ENCODE measurements around the gene CDC123.

The CDC123 gene

GRCh38 chr10:12191715-12192114 lies 4.3 kb upstream of the CDC123 start:
- no peak overlapping the region for H3K4ac ChIP-seq (ENCODE audit: low read depth, low read length)
- H3K4me1 ChIP-seq (ENCODE audit: control insufficient read depth in 1 of 2, insufficient read depth in 2 of 2, low read length in 2 of 2) = peaks cover 0 to 2% of the 10 kb centered on the region in 2 experiments
- H3K27ac ChIP-seq (ENCODE audit: low read depth, low read length) = no peak overlapping the region
- peaks cover 9% of the 10 kb centered on the region for H3K79me1 ChIP-seq (ENCODE audit: low read length)
- H3K9ac ChIP-seq (ENCODE audit: low read length) = no peak overlapping the region
- DNase-seq = no peak
- no peak overlapping the region for H3K4me3 ChIP-seq (ENCODE audit: low read depth, low read length)
- no peak overlapping the region for H3K14ac ChIP-seq (ENCODE audit: low read length)
- no peak overlapping the region for H4K91ac ChIP-seq (ENCODE audit: low read depth, low read length)
- H2AFZ ChIP-seq (ENCODE audit: insufficient read depth, low read length, poor library complexity) = no peak overlapping the region
- no peak overlapping the region for H2BK12ac ChIP-seq (ENCODE audit: low read length)
- no CpG with 5 or more reads among the region's 3 CpGs for WGBS (ENCODE audit: extremely low coverage, insufficient coverage, insufficient read length)
- no peaks in the 10 kb centered on the region for H3K27me3 ChIP-seq (ENCODE audit: insufficient read depth, low read length)
- H2AK5ac ChIP-seq (ENCODE audit: low read length) = no peak overlapping the region
- H4K12ac ChIP-seq (ENCODE audit: low read depth, low read length) = no peak overlapping the region
- peaks cover 5% of the 10 kb centered on the region in 2 experiments for H3K36me3 ChIP-seq (ENCODE audit: control insufficient read depth in 1 of 2, insufficient read depth in 2 of 2, low read length in 2 of 2)
- no peak overlapping the region for H3K18ac ChIP-seq (ENCODE audit: low read length)
- no peak overlapping the region for H3K23ac ChIP-seq (ENCODE audit: low read length)
- H3K4me2 ChIP-seq (ENCODE audit: low read length) = no peak overlapping the region
- H2BK5ac ChIP-seq (ENCODE audit: low read depth, low read length, poor library complexity) = no peak overlapping the region
- no peak overlapping the region for H2BK120ac ChIP-seq (ENCODE audit: insufficient read depth, low read length, poor library complexity)
- no peaks in the 10 kb centered on the region for H3K9me3 ChIP-seq (ENCODE audit: insufficient read depth, low read depth, low read length)
- no peak overlapping the region for H4K8ac ChIP-seq (ENCODE audit: low read depth, low read length)
- H3K79me2 ChIP-seq (ENCODE audit: control insufficient read depth, insufficient read depth, low read length, poor library complexity) = peaks cover 8% of the 10 kb centered on the region

- H3K14ac ChIP-seq (ENCODE audit: low read length) = no peak overlapping the region
- H3K36me3 ChIP-seq (ENCODE audit: control insufficient read depth in 1 of 2, insufficient read depth in 2 of 2, low read length in 2 of 2) = peaks cover 1 to 2% of the 10 kb centered on the region in 2 experiments
- no peak overlapping the region for H3K27ac ChIP-seq (ENCODE audit: low read depth, low read length)
- H3K79me2 ChIP-seq (ENCODE audit: control insufficient read depth, insufficient read depth, low read length, poor library complexity) = peaks cover 8% of the 10 kb centered on the region
- no peak overlapping the region for H2BK12ac ChIP-seq (ENCODE audit: low read length)
- H3K4me1 ChIP-seq (ENCODE audit: control insufficient read depth in 1 of 2, insufficient read depth in 2 of 2, low read length in 2 of 2) = peaks cover 0 to 2% of the 10 kb centered on the region in 2 experiments
- no peak overlapping the region for H3K18ac ChIP-seq (ENCODE audit: low read length)
- no peak overlapping the region for H3K23ac ChIP-seq (ENCODE audit: low read length)
- H3K4me3 ChIP-seq (ENCODE audit: low read depth, low read length) = no peak overlapping the region
- H2AFZ ChIP-seq (ENCODE audit: insufficient read depth, low read length, poor library complexity) = no peak overlapping the region
- WGBS (ENCODE audit: extremely low coverage, insufficient coverage, insufficient read length) = no CpG with 5 or more reads among the region's 5 CpGs
- no peak overlapping the region for H3K9ac ChIP-seq (ENCODE audit: low read length)
- H4K12ac ChIP-seq (ENCODE audit: low read depth, low read length) = no peak overlapping the region
- no peak overlapping the region for H2BK120ac ChIP-seq (ENCODE audit: insufficient read depth, low read length, poor library complexity)
- H3K79me1 ChIP-seq (ENCODE audit: low read length) = peaks cover 9% of the 10 kb centered on the region
- DNase-seq = peak in 1 of 2 donors; percentile 56
- no peak overlapping the region for H3K4ac ChIP-seq (ENCODE audit: low read depth, low read length)
- H3K9me3 ChIP-seq (ENCODE audit: insufficient read depth, low read depth, low read length) = no peaks in the 10 kb centered on the region
- no peak overlapping the region for H4K8ac ChIP-seq (ENCODE audit: low read depth, low read length)
- no peak overlapping the region for H3K4me2 ChIP-seq (ENCODE audit: low read length)
- H2BK5ac ChIP-seq (ENCODE audit: low read depth, low read length, poor library complexity) = no peak overlapping the region
- H4K91ac ChIP-seq (ENCODE audit: low read depth, low read length) = no peak overlapping the region
- H3K27me3 ChIP-seq (ENCODE audit: insufficient read depth, low read length) = no peaks in the 10 kb centered on the region
- no peak overlapping the region for H2AK5ac ChIP-seq (ENCODE audit: low read length)
These were observed 2.8 kb upstream of the CDC123 start for GRCh38 chr10:12193193-12193592.

DNA sequence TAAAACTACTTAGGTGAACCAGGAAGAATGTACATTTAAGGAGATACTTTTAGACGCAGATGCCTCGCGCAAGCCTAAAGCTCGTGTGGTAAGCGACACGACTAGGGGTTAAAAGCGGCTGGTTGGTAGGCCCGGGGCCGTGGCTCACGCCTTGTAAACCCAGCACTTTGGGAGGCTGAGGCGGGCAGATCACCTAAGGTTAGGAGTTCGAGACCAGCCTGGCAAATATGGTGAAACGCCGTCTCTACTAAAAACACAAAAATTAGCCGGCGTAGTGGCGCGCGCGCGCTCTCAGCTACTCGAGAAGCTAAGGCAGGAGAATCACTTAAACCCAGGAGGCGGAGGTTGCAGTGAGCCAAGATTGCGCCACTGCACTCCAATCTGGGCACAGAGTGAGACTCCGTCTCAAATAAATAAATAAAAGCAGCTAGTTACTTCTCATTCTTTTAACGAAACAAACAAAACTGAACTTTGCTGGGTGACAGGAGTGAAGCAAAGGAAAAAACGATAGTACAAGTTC lies 1.2 kb upstream of the CDC123 start:
- Histone ChIP-seq H3K4ac (ENCODE audit: low read depth, low read length) (peak overlapping the region; percentile 43), H3K9me3 (ENCODE audit: insufficient read depth, low read depth, low read length) (no peaks in the 10 kb centered on the region), H4K91ac (ENCODE audit: low read depth, low read length) (no peak overlapping the region), H3K18ac (ENCODE audit: low read length) (no peak overlapping the region), H3K14ac (ENCODE audit: low read length) (no peak overlapping the region), H3K4me3 (ENCODE audit: low read depth, low read length) (peak overlapping the region; percentile 60), H3K4me1 (ENCODE audit: control insufficient read depth in 1 of 2, insufficient read depth in 2 of 2, low read length in 2 of 2) (peaks cover 0 to 2% of the 10 kb centered on the region in 2 experiments), H4K8ac (ENCODE audit: low read depth, low read length) (peak overlapping the region; percentile 87), H3K23ac (ENCODE audit: low read length) (no peak overlapping the region), H3K27me3 (ENCODE audit: insufficient read depth, low read length) (no peaks in the 10 kb centered on the region), H3K9ac (ENCODE audit: low read length) (peak overlapping the region; percentile 10), H4K12ac (ENCODE audit: low read depth, low read length) (no peak overlapping the region), H3K27ac (ENCODE audit: low read depth, low read length) (no peak overlapping the region), H2AFZ (ENCODE audit: insufficient read depth, low read length, poor library complexity) (no peak overlapping the region), H2BK12ac (ENCODE audit: low read length) (no peak overlapping the region), H3K36me3 (ENCODE audit: control insufficient read depth in 1 of 2, insufficient read depth in 2 of 2, low read length in 2 of 2) (peaks cover 0 to 1% of the 10 kb centered on the region in 2 experiments), H3K79me2 (ENCODE audit: control insufficient read depth, insufficient read depth, low read length, poor library complexity) (peaks cover 8% of the 10 kb centered on the region), H2AK5ac (ENCODE audit: low read length) (no peak overlapping the region), H3K4me2 (ENCODE audit: low read length) (peak overlapping the region; percentile 94), H2BK120ac (ENCODE audit: insufficient read depth, low read length, poor library complexity) (no peak overlapping the region), H3K79me1 (ENCODE audit: low read length) (peaks cover 9% of the 10 kb centered on the region), H2BK5ac (ENCODE audit: low read depth, low read length, poor library complexity) (no peak overlapping the region)
- WGBS (ENCODE audit: extremely low coverage, insufficient coverage, insufficient read length) = no CpG with 5 or more reads among the region's 27 CpGs
- peak; percentile 25 to 57 for DNase-seq

GRCh38 chr10:12195281-12195602 lies 746 bp upstream of the CDC123 start:
- Histone ChIP-seq H3K79me2 (ENCODE audit: control insufficient read depth, insufficient read depth, low read length, poor library complexity) (peaks cover 8% of the 10 kb centered on the region), H3K23ac (ENCODE audit: low read length) (no peak overlapping the region), H4K8ac (ENCODE audit: low read depth, low read length) (peak overlapping the region; percentile 85), H3K4me2 (ENCODE audit: low read length) (peak overlapping the region; percentile 94), H4K91ac (ENCODE audit: low read depth, low read length) (no peak overlapping the region), H2AK5ac (ENCODE audit: low read length) (no peak overlapping the region), H3K9me3 (ENCODE audit: insufficient read depth, low read depth, low read length) (no peaks in the 10 kb centered on the region), H3K4me1 (ENCODE audit: control insufficient read depth in 1 of 2, insufficient read depth in 2 of 2, low read length in 2 of 2) (peaks cover 0 to 2% of the 10 kb centered on the region in 2 experiments), H3K9ac (ENCODE audit: low read length) (peak overlapping the region; percentile 96), H2BK12ac (ENCODE audit: low read length) (no peak overlapping the region), H3K4me3 (ENCODE audit: low read depth, low read length) (peak overlapping the region; percentile 99), H3K4ac (ENCODE audit: low read depth, low read length) (peak overlapping the region; percentile 7), H3K27me3 (ENCODE audit: insufficient read depth, low read length) (no peaks in the 10 kb centered on the region), H3K79me1 (ENCODE audit: low read length) (peaks cover 9% of the 10 kb centered on the region), H2BK5ac (ENCODE audit: low read depth, low read length, poor library complexity) (no peak overlapping the region), H3K27ac (ENCODE audit: low read depth, low read length) (peak overlapping the region; percentile 69), H2AFZ (ENCODE audit: insufficient read depth, low read length, poor library complexity) (peak overlapping the region; percentile 19), H3K18ac (ENCODE audit: low read length) (no peak overlapping the region), H4K12ac (ENCODE audit: low read depth, low read length) (peak overlapping the region; percentile 66), H2BK120ac (ENCODE audit: insufficient read depth, low read length, poor library complexity) (no peak overlapping the region), H3K36me3 (ENCODE audit: control insufficient read depth in 1 of 2, insufficient read depth in 2 of 2, low read length in 2 of 2) (peaks cover 0 to 1% of the 10 kb centered on the region in 2 experiments), H3K14ac (ENCODE audit: low read length) (peak overlapping the region; percentile 30)
- no CpG with 5 or more reads among the region's 12 CpGs for WGBS (ENCODE audit: extremely low coverage, insufficient coverage, insufficient read length)
- peak in 1 of 2 donors; percentile 21 for DNase-seq
